Tibial artery (tissue), 4 donors: ENCODE data around the gene HHATL.
A peak's percentile ranks its signal among the peaks of the same experiment; 100 is the strongest.

Experiments
- DNase-seq, 2 donors: peaks; one replicate each; pipeline ENCODE4 v3.0.0-alpha.2; 2019
- H3K27ac ChIP-seq, 2 donors: fragments of 200-600 bp; sonication (generic) in 1 of 2; 1 replicate in 1 of 2; 2 replicates in 1 of 2; pipeline ENCODE4 v1.5.1; 2018 to 2019; ENCODE audit warnings: mild to moderate bottlenecking in 1 of 2
- H3K27me3 ChIP-seq, 2 donors: fragments of 200-600 bp; sonication (generic) in 1 of 2; one replicate each; pipeline versions ENCODE4 v1.5.1 to v1.6.0; 2016 to 2019
- H3K36me3 ChIP-seq, 3 donors: fragments of 200-600 bp; sonication (generic) in 2 of 3; one replicate each; pipeline ENCODE4 v1.5.1; 2016 to 2019; ENCODE audit warnings: mild to moderate bottlenecking in 2 of 3
- H3K4me1 ChIP-seq, 4 donors: fragments of 200-600 bp; sonication (generic) in 2 of 4; 1 replicate in 3 of 4; 2 replicates in 1 of 4; pipeline ENCODE4 v1.5.1; 2016 to 2019
- H3K4me3 ChIP-seq, 2 donors: fragments of 200-600 bp; sonication (generic) in 1 of 2; 1 replicate in 1 of 2; 2 replicates in 1 of 2; pipeline ENCODE4 v1.5.1; 2018 to 2019; ENCODE audit warnings: mild to moderate bottlenecking in 2 of 2
- H3K9me3 ChIP-seq, 3 donors: fragments of 200-600 bp; sonication (generic) in 1 of 3; one replicate each; pipeline ENCODE4 v1.5.1; 2016 to 2019
- intact Hi-C: fragments of 100-400 bp; cut with DNase I; formaldehyde crosslinking; loops from one replicate; pipeline ENCODE4 v1.15.0; 2023; ENCODE audit warnings: low total_unique reads
- TF ChIP-seq, protein P1 (sequence below), 2 experiments: fragments of 200-600 bp in 1 of 2; fragments of 450-650 bp in 1 of 2; IDR thresholded peaks; one replicate each; pipeline ENCODE4 v1.5.1; 2017 to 2019; ENCODE audit warnings: antibody characterized with exemption in 2 of 2, mild to moderate bottlenecking in 1 of 2, moderate library complexity in 1 of 2

The HHATL gene

DNA sequence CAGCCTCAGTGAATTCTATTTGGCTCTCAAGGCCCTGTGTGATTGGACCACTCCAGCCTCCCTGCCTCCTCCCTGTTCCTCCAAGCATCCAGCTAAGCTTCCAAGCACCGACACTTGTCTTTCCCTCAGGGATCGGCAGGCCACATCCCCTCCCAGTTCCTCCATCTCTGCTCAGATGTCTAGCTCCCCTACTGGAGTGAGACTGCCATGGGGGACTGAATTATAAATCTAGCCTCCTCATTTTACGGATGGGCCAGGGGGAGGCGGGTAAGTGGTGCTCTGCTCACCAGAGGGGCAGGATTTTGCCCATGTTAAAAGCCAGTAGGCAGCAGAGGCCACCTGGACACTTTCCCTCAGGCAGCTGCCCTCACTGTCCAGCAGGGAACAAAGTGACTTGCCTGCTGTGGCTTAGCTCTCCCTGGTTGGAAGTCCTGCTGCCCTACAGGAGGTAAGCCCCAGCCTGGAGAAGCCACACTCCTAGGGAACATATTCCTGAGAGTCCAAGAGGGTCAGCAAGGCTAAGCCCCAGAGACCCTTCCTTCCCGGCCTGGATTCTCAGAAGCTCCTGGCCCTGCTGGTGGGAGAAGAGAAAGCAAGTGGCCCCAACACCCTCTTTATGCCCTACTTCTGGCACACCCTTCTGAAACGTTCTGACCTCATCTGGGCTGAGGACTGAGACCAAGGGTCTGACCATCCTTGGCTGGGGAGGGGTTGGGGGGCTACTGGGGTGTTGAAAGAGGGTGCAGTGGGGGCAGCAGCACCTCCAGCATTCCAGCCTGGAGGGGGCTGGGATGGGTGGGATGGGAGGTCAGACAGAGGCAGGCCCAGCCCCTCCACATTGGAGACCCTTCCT is 9.1 kb upstream of the HHATL start:
- H3K4me3 ChIP-seq = no peak overlapping the region
- TF ChIP-seq, protein P1, sequence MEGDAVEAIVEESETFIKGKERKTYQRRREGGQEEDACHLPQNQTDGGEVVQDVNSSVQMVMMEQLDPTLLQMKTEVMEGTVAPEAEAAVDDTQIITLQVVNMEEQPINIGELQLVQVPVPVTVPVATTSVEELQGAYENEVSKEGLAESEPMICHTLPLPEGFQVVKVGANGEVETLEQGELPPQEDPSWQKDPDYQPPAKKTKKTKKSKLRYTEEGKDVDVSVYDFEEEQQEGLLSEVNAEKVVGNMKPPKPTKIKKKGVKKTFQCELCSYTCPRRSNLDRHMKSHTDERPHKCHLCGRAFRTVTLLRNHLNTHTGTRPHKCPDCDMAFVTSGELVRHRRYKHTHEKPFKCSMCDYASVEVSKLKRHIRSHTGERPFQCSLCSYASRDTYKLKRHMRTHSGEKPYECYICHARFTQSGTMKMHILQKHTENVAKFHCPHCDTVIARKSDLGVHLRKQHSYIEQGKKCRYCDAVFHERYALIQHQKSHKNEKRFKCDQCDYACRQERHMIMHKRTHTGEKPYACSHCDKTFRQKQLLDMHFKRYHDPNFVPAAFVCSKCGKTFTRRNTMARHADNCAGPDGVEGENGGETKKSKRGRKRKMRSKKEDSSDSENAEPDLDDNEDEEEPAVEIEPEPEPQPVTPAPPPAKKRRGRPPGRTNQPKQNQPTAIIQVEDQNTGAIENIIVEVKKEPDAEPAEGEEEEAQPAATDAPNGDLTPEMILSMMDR (IDR thresholded peaks at IDR 0.05) = no peak
- peak in 1 of 2 donors; percentile 57 for DNase-seq
- no peaks in the 10 kb centered on the region for H3K9me3 ChIP-seq
- no peak overlapping the region for H3K27ac ChIP-seq
- no peaks in the 10 kb centered on the region for H3K4me1 ChIP-seq
- no peaks in the 10 kb centered on the region for H3K36me3 ChIP-seq
- intact Hi-C loops = no loop called here
- H3K27me3 ChIP-seq = no peaks in the 10 kb centered on the region

DNA sequence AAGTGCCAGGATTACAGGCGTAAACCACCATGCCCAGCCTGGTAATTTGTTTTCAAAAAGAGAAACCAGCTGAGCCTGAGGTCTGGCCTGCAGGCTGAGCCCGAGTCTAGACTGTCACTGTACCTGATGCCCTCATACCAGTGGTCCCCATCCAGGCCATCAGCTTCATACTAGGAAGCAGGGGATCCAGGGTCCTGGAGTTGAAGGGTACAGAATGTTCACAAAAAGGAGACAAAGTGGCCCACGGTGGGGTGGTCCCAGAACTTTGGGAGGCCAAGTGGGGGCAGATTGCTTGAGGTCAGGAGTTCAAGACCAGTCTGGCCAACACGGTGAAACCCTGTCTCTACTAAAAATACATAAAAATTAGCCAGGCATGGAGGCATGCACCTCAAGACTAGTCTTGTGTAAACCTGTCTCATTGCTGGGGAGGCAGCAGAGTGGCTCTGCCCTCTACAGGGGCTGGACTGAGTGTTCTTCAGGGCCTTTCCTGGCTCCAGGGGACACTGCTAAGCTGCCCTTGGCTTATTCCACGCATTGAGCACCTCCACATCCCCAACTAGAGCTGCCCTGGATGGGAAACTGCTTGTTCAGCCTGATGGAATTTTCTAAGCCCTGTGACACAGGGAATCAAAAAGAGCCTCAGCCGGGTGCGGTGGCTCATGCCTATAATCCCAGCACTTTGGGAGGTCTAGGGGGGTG is 7.9 kb upstream of the HHATL start:
- Histone ChIP-seq H3K27me3 (no peaks in the 10 kb centered on the region), H3K9me3 (no peaks in the 10 kb centered on the region), H3K36me3 (no peaks in the 10 kb centered on the region), H3K4me3 (no peak overlapping the region), H3K27ac (no peak overlapping the region), H3K4me1 (no peaks in the 10 kb centered on the region)
- intact Hi-C loops = no loop called here
- DNase-seq = no peak
- TF ChIP-seq, protein P1 (IDR thresholded peaks at IDR 0.05) = no peak

DNA sequence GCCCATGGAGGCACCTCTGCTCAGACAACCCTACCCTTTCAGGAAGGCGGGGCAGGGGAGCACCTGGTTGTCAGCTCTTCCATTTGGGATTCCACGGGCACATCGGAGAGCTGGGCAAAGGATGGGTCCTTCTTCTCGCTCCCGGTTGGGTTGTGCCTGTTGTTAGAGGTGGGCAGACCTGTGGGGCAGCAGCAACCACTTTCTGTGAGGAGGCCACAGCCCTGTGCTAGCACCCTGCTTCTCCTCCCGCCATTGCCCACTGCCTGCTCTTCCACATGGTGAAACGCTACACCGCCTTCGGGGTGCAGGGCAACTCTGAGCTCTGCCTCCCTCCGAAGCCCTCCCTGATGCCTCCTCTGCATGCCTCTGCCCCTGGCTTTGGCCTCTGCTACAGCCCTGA is 7.0 kb upstream of the HHATL start:
- no peaks in the 10 kb centered on the region for H3K9me3 ChIP-seq
- DNase-seq = peak; percentile 9 to 35
- TF ChIP-seq, protein P1 (IDR thresholded peaks at IDR 0.05) = no peak
- no peaks in the 10 kb centered on the region for H3K36me3 ChIP-seq
- no peak overlapping the region for H3K27ac ChIP-seq
- H3K4me1 ChIP-seq = no peaks in the 10 kb centered on the region
- no peak overlapping the region for H3K4me3 ChIP-seq
- intact Hi-C loops = no loop called here
- H3K27me3 ChIP-seq = no peaks in the 10 kb centered on the region

DNA sequence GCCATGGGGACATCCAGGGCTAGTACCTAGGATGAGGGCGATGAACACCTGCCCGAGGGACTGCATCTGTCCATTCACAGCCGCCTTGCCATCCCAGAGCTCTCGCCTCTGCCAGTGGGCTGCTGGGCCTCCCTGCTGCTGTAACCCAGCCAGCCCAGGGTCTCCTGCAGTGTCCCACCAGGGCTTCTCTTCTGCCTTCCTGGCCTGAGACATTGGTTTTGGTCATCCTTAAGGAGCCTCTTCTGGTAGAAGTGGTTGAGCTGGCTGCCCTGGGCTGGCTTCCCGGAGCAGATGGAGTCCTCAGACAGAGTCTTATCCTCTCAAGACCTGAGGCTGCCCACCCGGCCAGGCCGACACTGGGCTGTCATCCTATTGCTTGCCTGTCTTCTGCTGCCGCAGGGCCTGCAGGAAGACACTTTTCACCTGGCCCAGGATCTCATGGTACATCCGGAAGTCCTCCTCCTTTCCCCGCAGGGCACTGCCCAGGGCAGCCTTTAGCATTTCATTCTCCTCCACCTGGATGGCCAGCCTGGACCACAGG is 6.1 kb upstream of the HHATL start:
- TF ChIP-seq, protein P1 (IDR thresholded peaks at IDR 0.05) = no peak
- Histone ChIP-seq H3K36me3 (no peaks in the 10 kb centered on the region), H3K27me3 (no peaks in the 10 kb centered on the region), H3K27ac (no peak overlapping the region), H3K9me3 (no peaks in the 10 kb centered on the region), H3K4me1 (no peaks in the 10 kb centered on the region), H3K4me3 (no peak overlapping the region)
- peak; percentile 9 to 57 for DNase-seq
- intact Hi-C loops = no loop called here

DNA sequence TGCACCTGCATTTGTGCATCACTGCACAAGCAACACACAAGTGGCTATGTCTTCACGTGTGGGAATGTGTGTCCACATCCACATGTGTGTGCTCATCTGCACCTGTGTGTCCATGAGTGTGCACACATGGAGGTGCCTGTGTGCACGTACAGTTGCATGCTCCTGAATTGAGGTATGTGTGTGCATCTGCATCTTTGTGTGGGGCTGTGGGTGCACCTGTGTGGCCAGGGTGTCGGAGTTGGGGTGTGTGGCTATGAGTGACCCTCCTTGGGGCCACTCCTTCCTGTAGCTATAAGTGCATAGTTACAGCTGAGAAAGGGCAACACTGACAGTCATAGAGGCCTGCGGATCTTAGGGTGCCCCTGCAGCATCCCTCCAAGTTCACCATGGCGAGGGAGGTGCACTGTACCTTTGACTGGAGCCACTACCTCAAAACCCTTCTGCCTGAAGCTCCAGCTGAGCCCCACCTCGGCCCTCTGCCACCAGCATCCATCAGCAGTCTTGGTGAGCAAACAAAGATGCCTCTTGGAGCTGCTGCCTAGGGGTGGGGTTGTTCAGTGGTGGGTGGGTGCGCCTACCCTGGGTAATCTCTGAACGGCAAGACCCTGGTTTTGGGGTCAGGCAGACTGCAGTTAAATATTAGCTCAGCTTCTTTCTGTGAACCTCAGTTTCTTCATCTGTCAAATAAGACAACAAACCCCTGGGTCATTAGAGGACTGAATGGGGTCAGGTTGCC is 5.2 kb upstream of the HHATL start:
- no peak overlapping the region for H3K27ac ChIP-seq
- DNase-seq = peak; percentile 9 to 44
- H3K9me3 ChIP-seq = no peaks in the 10 kb centered on the region
- TF ChIP-seq, protein P1 (IDR thresholded peaks at IDR 0.05) = no peak
- no peaks in the 10 kb centered on the region for H3K4me1 ChIP-seq
- H3K4me3 ChIP-seq = no peak overlapping the region
- no peaks in the 10 kb centered on the region for H3K27me3 ChIP-seq
- intact Hi-C loops = no loop called here
- H3K36me3 ChIP-seq = no peaks in the 10 kb centered on the region
